Measurements from ENCODE around the gene IGBP1. TPM values are rescaled to one million over a fixed set of nuclear protein-coding genes. Genes with fewer than 3 reads are reported as not detected.
A peak's percentile ranks its signal among the peaks of the same experiment; 100 is the strongest.
"Not testable (repeated sequence)": the region's sequence is repeated elsewhere in the genome, so short reads cannot be mapped to it uniquely, and the experiment has no call there.

Gene IGBP1
- total RNA-seq, 1 donor from 2014 or later: 60.3 TPM

- no peak for TF ChIP-seq CTCF (conservative IDR thresholded peaks at IDR 0.05)
- no peaks in the 10 kb centered on the region for H3K4me1 Mint-ChIP-seq (ENCODE audit: unreplicated experiment)
- H3K27me3 Mint-ChIP-seq: peaks cover 4% of the 10 kb centered on the region
- H3K27ac Mint-ChIP-seq: no peak overlapping the region
- peaks cover 4% of the 10 kb centered on the region for H3K9me3 Mint-ChIP-seq
- H3K4me3 Mint-ChIP-seq: no peak overlapping the region
- no peaks in the 10 kb centered on the region for H3K36me3 Mint-ChIP-seq
- no peak for DNase-seq (ENCODE audit: extremely low spot score, unreplicated experiment)
Observed at GRCh38 chrX:70183091-70183490, 49.8 kb downstream of the IGBP1 start.

GRCh38 chrX:70190225-70190624, 57.0 kb downstream of the IGBP1 start:
- Mint-ChIP-seq H3K27ac (no peak overlapping the region), H3K4me1 (ENCODE audit: unreplicated experiment) (no peaks in the 10 kb centered on the region), H3K4me3 (no peak overlapping the region), H3K9me3 (peaks cover 9% of the 10 kb centered on the region), H3K27me3 (no peaks in the 10 kb centered on the region), H3K36me3 (no peaks in the 10 kb centered on the region)
- no peak for TF ChIP-seq CTCF (conservative IDR thresholded peaks at IDR 0.05)
- DNase-seq (ENCODE audit: extremely low spot score, unreplicated experiment): no peak

- no peaks in the 10 kb centered on the region for H3K36me3 Mint-ChIP-seq
- H3K9me3 Mint-ChIP-seq: no peaks in the 10 kb centered on the region
- no peaks in the 10 kb centered on the region for H3K4me1 Mint-ChIP-seq (ENCODE audit: unreplicated experiment)
- TF ChIP-seq CTCF (conservative IDR thresholded peaks at IDR 0.05): peak; percentile 76
- H3K27ac Mint-ChIP-seq: no peak overlapping the region
- no peak for DNase-seq (ENCODE audit: extremely low spot score, unreplicated experiment)
- peaks cover 5% of the 10 kb centered on the region for H3K27me3 Mint-ChIP-seq
- H3K4me3 Mint-ChIP-seq: no peak overlapping the region
Observed at GRCh38 chrX:70196961-70197720, 63.9 kb downstream of the IGBP1 start.

GRCh38 chrX:70201732-70202131, 68.5 kb downstream of the IGBP1 start:
- Mint-ChIP-seq H3K36me3 (no peaks in the 10 kb centered on the region), H3K4me1 (ENCODE audit: unreplicated experiment) (no peaks in the 10 kb centered on the region), H3K4me3 (no peak overlapping the region), H3K9me3 (peaks cover 6% of the 10 kb centered on the region), H3K27me3 (peaks cover 16% of the 10 kb centered on the region), H3K27ac (no peak overlapping the region)
- no peak for TF ChIP-seq CTCF (conservative IDR thresholded peaks at IDR 0.05)
- DNase-seq (ENCODE audit: extremely low spot score, unreplicated experiment): no peak

- DNase-seq (ENCODE audit: extremely low spot score, unreplicated experiment): no peak
- H3K36me3 Mint-ChIP-seq: no peaks in the 10 kb centered on the region
- H3K9me3 Mint-ChIP-seq: peaks cover 5% of the 10 kb centered on the region
- H3K4me1 Mint-ChIP-seq (ENCODE audit: unreplicated experiment): no peaks in the 10 kb centered on the region
- peaks cover 9% of the 10 kb centered on the region for H3K27me3 Mint-ChIP-seq
- no peak overlapping the region for H3K27ac Mint-ChIP-seq
- no peak overlapping the region for H3K4me3 Mint-ChIP-seq
- TF ChIP-seq CTCF (conservative IDR thresholded peaks at IDR 0.05): no peak
Observed at GRCh38 chrX:70208479-70208878, 75.2 kb downstream of the IGBP1 start.

- not testable (repeated sequence) for H3K4me1 Mint-ChIP-seq (ENCODE audit: unreplicated experiment); H3K9me3 Mint-ChIP-seq; H3K27me3 Mint-ChIP-seq; H3K4me3 Mint-ChIP-seq; H3K36me3 Mint-ChIP-seq; H3K27ac Mint-ChIP-seq; DNase-seq (ENCODE audit: extremely low spot score, unreplicated experiment)
Observed at GRCh38 chrX:70209570-70209969, 76.3 kb downstream of the IGBP1 start.

Other genes starting within 250 kb of the IGBP1 start
- not detected in 2 replicates for gene AWAT2, start 83.5 kb upstream of the IGBP1 start, total RNA-seq (ENCODE audit: low replicate concordance)
- not detected in 2 replicates for gene OTUD6A, start 71.0 kb upstream of the IGBP1 start, total RNA-seq (ENCODE audit: low replicate concordance)
- not detected in 2 replicates for gene DGAT2L6, start 44.0 kb downstream of the IGBP1 start, total RNA-seq (ENCODE audit: low replicate concordance)
- not detected in 2 replicates for gene AWAT1, start 101.2 kb downstream of the IGBP1 start, total RNA-seq (ENCODE audit: low replicate concordance)
- gene P2RY4, start 126.8 kb downstream of the IGBP1 start, total RNA-seq (ENCODE audit: low replicate concordance): not detected in 2 replicates
- gene ARR3, start 134.9 kb downstream of the IGBP1 start, total RNA-seq (ENCODE audit: low replicate concordance): not detected in 2 replicates
- gene RAB41, start 148.7 kb downstream of the IGBP1 start, total RNA-seq (ENCODE audit: low replicate concordance): not detected in 2 replicates
- gene PDZD11, start 156.5 kb downstream of the IGBP1 start, total RNA-seq (ENCODE audit: low replicate concordance): 41.5 and 44.0 TPM in 2 replicates
- 8.6 and 29.8 TPM in 2 replicates for gene KIF4A, start 156.7 kb downstream of the IGBP1 start, total RNA-seq (ENCODE audit: low replicate concordance)